Left ventricle myocardium inferior (tissue), 1 donor: ENCODE results near the gene SEMA4F. TPM values are rescaled to one million over a fixed set of nuclear protein-coding genes. Genes with fewer than 3 reads are reported as not detected.

Experiments used
- DNase-seq: peaks from one replicate; pipeline ENCODE4 v3.0.0-alpha.2; 2020
- H3K27ac ChIP-seq: fragments of 200-600 bp; replicated peaks from 2 replicates; pipeline ENCODE4 v1.8.0; 2021
- H3K27me3 ChIP-seq: fragments of 200-600 bp; 2 replicates; pipeline ENCODE4 v1.8.0; 2021; ENCODE audit warnings: low read depth
- H3K36me3 ChIP-seq: fragments of 200-600 bp; 2 replicates; pipeline ENCODE4 v1.8.0; 2021
- H3K4me1 ChIP-seq: fragments of 200-600 bp; 2 replicates; pipeline ENCODE4 v1.8.0; 2021
- H3K4me3 ChIP-seq: fragments of 200-600 bp; 2 replicates; pipeline ENCODE4 v1.8.0; 2021; ENCODE audit warnings: mild to moderate bottlenecking, moderate library complexity
- H3K9me3 ChIP-seq: fragments of 200-600 bp; replicated peaks from 2 replicates; pipeline ENCODE4 v1.8.0; 2021
- CTCF ChIP-seq: fragments of 200-600 bp; IDR thresholded peaks from 2 replicates; pipeline ENCODE4 v1.8.0; 2021; ENCODE audit warnings: antibody characterized with exemption, mild to moderate bottlenecking, borderline replicate concordance
- intact Hi-C: fragments of 100-400 bp; cut with micrococcal nuclease; formaldehyde crosslinking; loops from one replicate; pipeline ENCODE4 v1.11.0; 2022
- total RNA-seq: library from RNA; stranded (reverse); fragmentation: NEBNext Ultra II Directional; extraction: Animal tissue kit (Norgen Biotek cat#: 25700); gene quantifications from one replicate; pipeline ENCODE4 v1.2.1, GENCODE V29; 2021
- donor health status: DM: no; HTN: yes; CAD: no; lungs with severe emphysema.

SEMA4F gene
- total RNA-seq, 1 donor from 2014 or later: 2.9 TPM

GRCh38 chr2:74721316-74721715, 67.3 kb downstream of the SEMA4F start:
- peaks cover 67% of the 10 kb centered on the region for H3K27me3 ChIP-seq
- H3K4me1 ChIP-seq: no peaks in the 10 kb centered on the region
- no peaks in the 10 kb centered on the region for H3K9me3 ChIP-seq
- TF ChIP-seq CTCF: no peak
- H3K4me3 ChIP-seq: no peak overlapping the region
- intact Hi-C loops: no loop called here
- H3K27ac ChIP-seq: no peak overlapping the region
- no peak for DNase-seq
- H3K36me3 ChIP-seq: no peaks in the 10 kb centered on the region

DNA sequence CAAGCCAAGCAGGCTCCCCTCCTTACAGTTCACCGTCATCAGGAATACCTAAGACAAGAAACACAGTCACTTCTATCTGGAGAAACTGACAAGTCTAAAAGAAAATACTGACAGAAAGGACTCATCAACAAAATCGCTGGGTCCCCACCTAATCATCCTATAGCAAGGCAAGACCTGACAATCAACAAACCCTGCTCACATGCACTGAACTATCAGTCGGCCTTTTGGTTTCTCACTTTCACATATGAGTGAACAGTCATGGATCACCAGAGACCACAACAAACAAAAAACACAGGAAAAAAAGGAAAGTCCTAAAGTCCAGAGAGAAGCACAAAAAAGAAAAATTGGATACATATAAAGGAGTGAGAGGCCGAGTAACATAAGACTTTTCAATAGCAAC, 70.4 kb downstream of the SEMA4F start:
- no peak for DNase-seq
- intact Hi-C loops: no loop called here
- no peaks in the 10 kb centered on the region for H3K4me1 ChIP-seq
- peaks cover 36% of the 10 kb centered on the region for H3K27me3 ChIP-seq
- H3K36me3 ChIP-seq: no peaks in the 10 kb centered on the region
- no peak overlapping the region for H3K27ac ChIP-seq
- TF ChIP-seq CTCF: no peak
- H3K9me3 ChIP-seq: no peaks in the 10 kb centered on the region
- no peak overlapping the region for H3K4me3 ChIP-seq

DNA sequence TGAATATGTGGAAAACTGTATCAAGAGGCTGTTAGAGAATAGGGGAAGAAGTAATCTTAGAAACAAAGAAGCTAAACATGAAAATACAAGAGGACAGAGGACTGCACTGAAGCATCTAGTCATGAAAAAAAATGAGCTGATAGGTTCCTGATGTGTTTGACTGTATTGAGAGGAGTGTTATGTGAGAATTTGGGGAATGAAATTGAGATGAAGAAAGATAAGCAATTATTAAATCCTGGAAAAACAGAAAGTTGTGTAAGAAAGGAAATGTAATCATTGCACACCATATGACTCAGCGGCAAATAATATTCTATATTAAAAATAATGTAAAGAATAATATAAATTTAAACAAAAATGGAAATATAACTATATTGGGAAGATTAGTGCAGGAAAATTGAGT, 71.2 kb downstream of the SEMA4F start:
- intact Hi-C loops: no loop called here
- no peaks in the 10 kb centered on the region for H3K4me1 ChIP-seq
- H3K36me3 ChIP-seq: no peaks in the 10 kb centered on the region
- no peak for DNase-seq
- TF ChIP-seq CTCF: no peak
- H3K9me3 ChIP-seq: peaks cover 5% of the 10 kb centered on the region
- no peak overlapping the region for H3K4me3 ChIP-seq
- no peak overlapping the region for H3K27ac ChIP-seq
- peaks cover 33% of the 10 kb centered on the region for H3K27me3 ChIP-seq

DNA sequence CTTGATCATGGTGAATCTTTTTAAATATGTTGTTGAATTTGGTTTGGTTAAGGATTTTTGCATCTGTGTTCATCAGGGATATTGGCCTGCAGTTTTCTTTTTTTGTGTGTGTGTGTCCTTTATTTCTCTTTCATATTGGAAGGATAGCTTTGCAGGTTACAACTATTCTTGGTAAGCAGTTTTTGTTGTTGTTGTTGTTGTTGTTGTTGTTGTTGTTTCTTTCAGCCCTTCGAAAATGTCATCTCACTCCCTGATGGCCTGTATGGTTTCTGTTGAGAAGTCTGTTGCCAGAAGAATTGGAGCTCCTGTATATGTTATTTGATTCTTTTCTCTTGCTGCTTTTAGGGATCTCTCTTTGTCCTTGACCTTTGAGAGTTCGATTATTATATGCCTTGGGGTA, 74.8 kb downstream of the SEMA4F start:
- no peak for DNase-seq
- intact Hi-C loops: no loop called here
- Histone ChIP-seq H3K9me3 (peaks cover 9% of the 10 kb centered on the region), H3K27me3 (peaks cover 10% of the 10 kb centered on the region), H3K4me1 (no peaks in the 10 kb centered on the region), H3K27ac (no peak overlapping the region), H3K36me3 (no peaks in the 10 kb centered on the region), H3K4me3 (no peak overlapping the region)
- no peak for TF ChIP-seq CTCF

DNA sequence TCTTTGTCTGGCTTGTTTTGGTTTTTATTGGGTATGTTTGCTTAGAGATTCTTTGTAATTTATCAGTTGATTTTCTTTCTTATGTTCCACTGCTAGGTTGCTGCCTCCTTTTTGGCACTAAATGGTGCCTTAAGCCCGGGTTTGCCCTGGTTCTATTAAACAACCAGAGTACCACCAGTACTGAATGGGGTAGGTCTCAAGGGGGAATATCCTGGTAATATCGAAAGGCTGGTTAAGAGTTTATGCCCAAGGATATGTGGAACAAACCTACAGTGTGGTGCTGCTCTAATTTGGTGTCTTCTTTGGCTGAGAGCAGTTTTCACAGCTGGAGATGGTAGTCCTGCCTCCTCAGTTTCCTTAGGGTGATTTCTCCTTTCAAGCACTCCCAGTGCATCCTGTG, 76.5 kb downstream of the SEMA4F start:
- Histone ChIP-seq H3K27ac (no peak overlapping the region), H3K4me1 (no peaks in the 10 kb centered on the region), H3K27me3 (peaks cover 8% of the 10 kb centered on the region), H3K9me3 (peaks cover 9% of the 10 kb centered on the region), H3K36me3 (no peaks in the 10 kb centered on the region), H3K4me3 (no peak overlapping the region)
- intact Hi-C loops: no loop called here
- TF ChIP-seq CTCF: no peak
- DNase-seq: no peak

Other genes starting within 250 kb of the SEMA4F start
- 0.82 TPM for gene C2orf81, start 232.6 kb upstream of the SEMA4F start, total RNA-seq
- gene WDR54, start 232.5 kb upstream of the SEMA4F start, total RNA-seq: 2.9 TPM
- 14.0 TPM for gene RTKN, start 212.3 kb upstream of the SEMA4F start, total RNA-seq
- 19.3 TPM for gene INO80B, start 199.2 kb upstream of the SEMA4F start, total RNA-seq
- gene WBP1, start 195.8 kb upstream of the SEMA4F start, total RNA-seq: 46.1 TPM
- 19.5 TPM for gene MOGS, start 188.9 kb upstream of the SEMA4F start, total RNA-seq
- gene MRPL53, start 181.6 kb upstream of the SEMA4F start, total RNA-seq: 176 TPM
- gene CCDC142, start 171.2 kb upstream of the SEMA4F start, total RNA-seq: 5.6 TPM
- gene TTC31, start 171.2 kb upstream of the SEMA4F start, total RNA-seq: 9.5 TPM
- gene LBX2, start 154.6 kb upstream of the SEMA4F start, total RNA-seq: 0.25 TPM
- gene PCGF1, start 146.6 kb upstream of the SEMA4F start, total RNA-seq: 20.2 TPM
- not detected for gene TLX2, start 139.8 kb upstream of the SEMA4F start, total RNA-seq
- gene DQX1, start 128.0 kb upstream of the SEMA4F start, total RNA-seq: 0.11 TPM
- 46.9 TPM for gene AUP1, start 124.5 kb upstream of the SEMA4F start, total RNA-seq
- gene HTRA2, start 124.3 kb upstream of the SEMA4F start, total RNA-seq: 26.6 TPM
- 4.7 TPM for gene LOXL3, start 100.3 kb upstream of the SEMA4F start, total RNA-seq
- gene DOK1, start 99.5 kb upstream of the SEMA4F start, total RNA-seq: 4.1 TPM
- not detected for gene M1AP, start 5.9 kb upstream of the SEMA4F start, total RNA-seq
- 19.0 TPM for gene HK2, start 179.9 kb downstream of the SEMA4F start, total RNA-seq